ENCODE data around the gene B2M. TPM values are rescaled to one million over a fixed set of nuclear protein-coding genes. Genes with fewer than 3 reads are reported as not detected.

Gene B2M
- total RNA-seq, 4 donors from 2014 or later: 3,609 to 4,918 (median 4,073) TPM

- Histone ChIP-seq H3K27me3 (no peaks in the 10 kb centered on the region), H3K4me1 (no peaks in the 10 kb centered on the region), H3K9me3 (no peaks in the 10 kb centered on the region), H3K27ac (no peak overlapping the region), H3K36me3 (no peaks in the 10 kb centered on the region), H3K4me3 (no peak overlapping the region)
- no peak for DNase-seq (ENCODE audit: low spot score in 2 of 2)
- TF ChIP-seq POLR2AphosphoS5 (IDR thresholded peaks at IDR 0.05) (no peak), CTCF (IDR thresholded peaks at IDR 0.05) (no peak), POLR2A (IDR thresholded peaks at IDR 0.05) (no peak), EP300 (IDR thresholded peaks at IDR 0.05) (no peak)
- 100% methylated on average over 1 of the region's 1 CpG for WGBS
Measured at GRCh38 chr15:44753345-44753744, 42.0 kb downstream of the B2M start.

GRCh38 chr15:44763187-44763586 is 51.9 kb downstream of the B2M start:
- no peak overlapping the region for H3K27ac ChIP-seq
- no peaks in the 10 kb centered on the region for H3K9me3 ChIP-seq
- no peaks in the 10 kb centered on the region for H3K36me3 ChIP-seq
- no peaks in the 10 kb centered on the region for H3K4me1 ChIP-seq
- no peaks in the 10 kb centered on the region for H3K27me3 ChIP-seq
- TF ChIP-seq POLR2A (IDR thresholded peaks at IDR 0.05) (no peak), POLR2AphosphoS5 (IDR thresholded peaks at IDR 0.05) (no peak), CTCF (IDR thresholded peaks at IDR 0.05) (no peak), EP300 (IDR thresholded peaks at IDR 0.05) (no peak)
- no peak for DNase-seq (ENCODE audit: low spot score in 2 of 2)
- no peak overlapping the region for H3K4me3 ChIP-seq
- WGBS: 82% methylated on average over 2 of the region's 2 CpGs

GRCh38 chr15:44763848-44764247 is 52.5 kb downstream of the B2M start:
- TF ChIP-seq POLR2AphosphoS5 (IDR thresholded peaks at IDR 0.05): no peak
- TF ChIP-seq CTCF (IDR thresholded peaks at IDR 0.05): no peak
- no peak for TF ChIP-seq EP300 (IDR thresholded peaks at IDR 0.05)
- no peak for TF ChIP-seq POLR2A (IDR thresholded peaks at IDR 0.05)
- WGBS: 84% methylated on average over 3 of the region's 3 CpGs
- no peak overlapping the region for H3K27ac ChIP-seq
- H3K9me3 ChIP-seq: no peaks in the 10 kb centered on the region
- no peaks in the 10 kb centered on the region for H3K4me1 ChIP-seq
- H3K36me3 ChIP-seq: no peaks in the 10 kb centered on the region
- no peak for DNase-seq (ENCODE audit: low spot score in 2 of 2)
- H3K27me3 ChIP-seq: no peaks in the 10 kb centered on the region
- no peak overlapping the region for H3K4me3 ChIP-seq

- 21% methylated on average over 3 of the region's 3 CpGs for WGBS
Measured at GRCh38 chr15:44765036-44765435, 53.7 kb downstream of the B2M start.

More at GRCh38 chr15:44765036-44765435, 53.7 kb downstream of the B2M start:
- no peak overlapping the region for H3K4me3 ChIP-seq
- H3K36me3 ChIP-seq: no peaks in the 10 kb centered on the region
- no peaks in the 10 kb centered on the region for H3K27me3 ChIP-seq
- TF ChIP-seq CTCF (IDR thresholded peaks at IDR 0.05) (no peak), POLR2A (IDR thresholded peaks at IDR 0.05) (no peak), EP300 (IDR thresholded peaks at IDR 0.05) (no peak), POLR2AphosphoS5 (IDR thresholded peaks at IDR 0.05) (no peak)
- no peak overlapping the region for H3K27ac ChIP-seq
- DNase-seq (ENCODE audit: low spot score in 2 of 2): no peak
- no peaks in the 10 kb centered on the region for H3K4me1 ChIP-seq
- no peaks in the 10 kb centered on the region for H3K9me3 ChIP-seq

Other genes starting within 250 kb of the B2M start
- gene EIF3J, start 174.4 kb upstream of the B2M start, total RNA-seq: 10 to 100 TPM; 41.4 to 71.7 (median 57.7) TPM
- gene SPG11, start 47.9 kb upstream of the B2M start, total RNA-seq: 100 to 1,000 TPM in 1 of 4 donors, 10 to 100 TPM in 3; 65.1 to 195 (median 87.6) TPM
- gene PATL2, start 194 bp upstream of the B2M start, total RNA-seq: 1 to 10 TPM in 1 of 4 donors, under 1 TPM in 2, not detected in 1; 0.57 to 1.2 (median 0.86) TPM
- gene TRIM69, start 25.0 kb downstream of the B2M start, total RNA-seq: 10 to 100 TPM in 2 of 4 donors, 1 to 10 TPM in 2; 9.1 to 10.6 (median 9.8) TPM
- not detected for gene TERB2, start 245.2 kb downstream of the B2M start, total RNA-seq

All from suprapubic skin (tissue), 4 donors.